Measurements from ENCODE around the gene ZFYVE28.
"Not testable (repeated sequence)": the region's sequence is repeated elsewhere in the genome, so short reads cannot be mapped to it uniquely, and the experiment has no call there.

ZFYVE28 gene

DNA sequence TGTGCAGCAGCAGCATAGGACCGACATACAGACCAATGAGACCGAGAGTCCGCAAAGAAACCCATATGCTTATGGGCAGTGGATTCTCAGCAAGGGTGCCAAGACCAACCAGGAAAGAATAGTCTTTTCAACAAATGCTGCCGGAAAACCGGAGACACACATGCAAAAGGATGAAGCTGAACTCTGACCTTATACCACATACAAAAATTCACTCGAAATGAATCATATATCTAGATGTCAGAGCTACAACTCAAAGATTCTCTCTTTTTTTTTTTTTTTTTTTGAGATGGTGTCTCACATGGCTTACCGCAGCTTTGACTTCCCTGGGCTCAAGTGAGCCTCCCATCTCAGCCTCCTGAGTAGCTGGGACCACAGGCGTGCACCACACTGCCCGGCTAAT, 140.5 kb downstream of the ZFYVE28 start:
- H3K27me3 ChIP-seq, result peaks cover 6% of the 10 kb centered on the region
- H3K9me3 ChIP-seq, result no peaks in the 10 kb centered on the region
- TF ChIP-seq, protein P1, sequence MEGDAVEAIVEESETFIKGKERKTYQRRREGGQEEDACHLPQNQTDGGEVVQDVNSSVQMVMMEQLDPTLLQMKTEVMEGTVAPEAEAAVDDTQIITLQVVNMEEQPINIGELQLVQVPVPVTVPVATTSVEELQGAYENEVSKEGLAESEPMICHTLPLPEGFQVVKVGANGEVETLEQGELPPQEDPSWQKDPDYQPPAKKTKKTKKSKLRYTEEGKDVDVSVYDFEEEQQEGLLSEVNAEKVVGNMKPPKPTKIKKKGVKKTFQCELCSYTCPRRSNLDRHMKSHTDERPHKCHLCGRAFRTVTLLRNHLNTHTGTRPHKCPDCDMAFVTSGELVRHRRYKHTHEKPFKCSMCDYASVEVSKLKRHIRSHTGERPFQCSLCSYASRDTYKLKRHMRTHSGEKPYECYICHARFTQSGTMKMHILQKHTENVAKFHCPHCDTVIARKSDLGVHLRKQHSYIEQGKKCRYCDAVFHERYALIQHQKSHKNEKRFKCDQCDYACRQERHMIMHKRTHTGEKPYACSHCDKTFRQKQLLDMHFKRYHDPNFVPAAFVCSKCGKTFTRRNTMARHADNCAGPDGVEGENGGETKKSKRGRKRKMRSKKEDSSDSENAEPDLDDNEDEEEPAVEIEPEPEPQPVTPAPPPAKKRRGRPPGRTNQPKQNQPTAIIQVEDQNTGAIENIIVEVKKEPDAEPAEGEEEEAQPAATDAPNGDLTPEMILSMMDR (IDR thresholded peaks at IDR 0.05), result no peak
- H3K4me1 ChIP-seq (ENCODE audit: control insufficient read depth in 1 of 2, insufficient read depth in 1 of 2, low read depth in 1 of 2, low read length in 1 of 2), result no peaks in the 10 kb centered on the region
- H3K4me3 ChIP-seq (ENCODE audit: low read depth in 1 of 2, low read length in 1 of 2), result no peak overlapping the region
- no peaks in the 10 kb centered on the region for H3K36me3 ChIP-seq
- no peak overlapping the region for H3K27ac ChIP-seq

DNA sequence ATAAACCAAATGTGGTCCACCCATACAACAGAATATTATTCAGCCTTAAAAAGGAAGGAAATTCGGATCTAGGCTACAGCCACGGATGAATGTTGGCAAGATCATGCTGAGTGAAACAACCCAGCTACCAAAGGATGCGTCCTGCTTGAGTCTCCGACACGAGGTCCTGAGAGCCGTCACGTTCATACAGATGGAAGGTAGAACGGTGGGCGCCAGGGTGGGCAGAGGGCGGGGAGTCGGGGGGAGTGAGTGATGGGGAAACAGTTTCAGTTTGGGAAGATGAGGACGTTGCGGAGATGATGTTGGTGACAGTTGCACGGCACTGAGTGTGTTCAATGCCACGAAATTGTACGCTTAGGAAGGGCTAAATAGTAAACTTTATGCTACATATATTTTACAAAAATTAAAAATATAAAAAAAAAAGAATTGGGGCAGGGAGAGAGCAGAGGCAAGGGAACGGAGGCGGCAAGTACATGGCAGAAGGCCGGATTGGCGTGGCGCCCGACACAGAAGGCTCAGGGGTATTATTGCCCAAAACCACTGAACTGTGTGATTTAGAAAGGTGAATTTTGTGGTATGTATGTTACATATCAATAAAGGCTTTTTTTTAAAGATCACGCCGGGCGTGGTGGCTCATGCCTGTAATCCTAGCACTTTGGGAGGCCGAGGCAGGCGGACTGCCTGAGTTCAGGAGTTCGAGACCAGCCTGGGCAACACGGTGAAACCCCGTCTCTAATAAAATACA, 141.7 kb downstream of the ZFYVE28 start:
- Histone ChIP-seq H3K27ac (no peak overlapping the region), H3K4me1 (ENCODE audit: control insufficient read depth in 1 of 2, insufficient read depth in 1 of 2, low read depth in 1 of 2, low read length in 1 of 2) (no peaks in the 10 kb centered on the region), H3K9me3 (no peaks in the 10 kb centered on the region), H3K27me3 (peaks cover under 1% of the 10 kb centered on the region), H3K4me3 (ENCODE audit: low read depth in 1 of 2, low read length in 1 of 2) (no peak overlapping the region), H3K36me3 (no peaks in the 10 kb centered on the region)
- TF ChIP-seq, protein P1 (IDR thresholded peaks at IDR 0.05), result no peak

DNA sequence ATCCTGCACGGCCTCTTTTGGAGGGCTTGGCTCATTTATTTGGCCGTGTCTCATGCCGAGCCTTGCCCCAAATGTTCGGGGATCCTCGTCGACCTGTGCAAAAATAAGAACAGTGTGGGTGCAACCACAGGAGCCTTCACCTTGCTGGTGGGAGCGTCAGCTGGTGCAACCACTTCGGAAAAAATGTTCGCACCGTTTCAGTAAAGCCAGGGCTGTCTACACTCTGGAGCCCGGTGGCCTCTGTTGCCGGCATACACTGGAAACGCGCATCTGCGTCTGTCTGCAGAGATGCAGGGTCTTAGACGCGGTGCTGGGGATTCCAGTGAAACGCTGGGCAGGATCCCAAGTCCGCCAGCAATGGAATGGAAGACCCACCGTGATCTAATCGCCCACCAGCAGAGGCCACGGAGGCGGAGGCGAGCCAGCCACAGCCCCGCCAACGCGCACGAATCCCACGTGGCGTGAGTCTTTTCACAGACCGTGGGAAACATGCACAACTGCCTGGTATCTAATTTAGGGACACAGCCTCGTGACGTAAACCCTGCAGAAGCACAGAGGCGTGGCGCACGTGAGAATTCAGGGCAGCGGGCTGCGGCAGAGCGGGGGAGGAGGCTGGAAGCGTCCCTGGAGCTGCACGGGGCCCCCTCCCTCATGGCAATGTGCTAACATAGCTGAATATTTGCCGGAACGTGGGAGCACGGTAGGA, 142.7 kb downstream of the ZFYVE28 start:
- Histone ChIP-seq H3K4me3 (ENCODE audit: low read depth in 1 of 2, low read length in 1 of 2) (no peak overlapping the region), H3K4me1 (ENCODE audit: control insufficient read depth in 1 of 2, insufficient read depth in 1 of 2, low read depth in 1 of 2, low read length in 1 of 2) (no peaks in the 10 kb centered on the region), H3K27ac (no peak overlapping the region), H3K36me3 (no peaks in the 10 kb centered on the region), H3K9me3 (no peaks in the 10 kb centered on the region), H3K27me3 (no peaks in the 10 kb centered on the region)
- TF ChIP-seq, protein P1 (IDR thresholded peaks at IDR 0.05), result no peak

DNA sequence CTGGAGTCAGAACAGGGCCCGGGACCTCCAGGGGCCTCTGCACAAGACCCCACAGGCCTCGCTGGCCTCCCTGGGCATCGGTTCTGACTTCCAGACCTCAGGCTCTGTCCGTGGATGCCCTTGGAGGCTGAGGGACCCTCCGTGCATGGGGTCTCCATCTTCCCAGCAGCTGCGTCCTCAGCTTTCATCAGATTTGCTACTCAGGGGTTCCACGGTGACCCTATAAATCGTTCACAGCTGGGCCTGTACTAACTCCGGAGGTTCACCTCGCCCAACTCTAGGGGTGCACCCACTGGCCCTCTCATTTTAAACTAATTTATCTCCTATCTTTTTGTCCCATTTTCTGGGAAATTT, 143.4 kb downstream of the ZFYVE28 start:
- not testable (repeated sequence) for H3K27ac ChIP-seq; H3K4me3 ChIP-seq (ENCODE audit: low read depth in 1 of 2, low read length in 1 of 2); H3K9me3 ChIP-seq; H3K36me3 ChIP-seq; H3K27me3 ChIP-seq; H3K4me1 ChIP-seq (ENCODE audit: control insufficient read depth in 1 of 2, insufficient read depth in 1 of 2, low read depth in 1 of 2, low read length in 1 of 2)

DNA sequence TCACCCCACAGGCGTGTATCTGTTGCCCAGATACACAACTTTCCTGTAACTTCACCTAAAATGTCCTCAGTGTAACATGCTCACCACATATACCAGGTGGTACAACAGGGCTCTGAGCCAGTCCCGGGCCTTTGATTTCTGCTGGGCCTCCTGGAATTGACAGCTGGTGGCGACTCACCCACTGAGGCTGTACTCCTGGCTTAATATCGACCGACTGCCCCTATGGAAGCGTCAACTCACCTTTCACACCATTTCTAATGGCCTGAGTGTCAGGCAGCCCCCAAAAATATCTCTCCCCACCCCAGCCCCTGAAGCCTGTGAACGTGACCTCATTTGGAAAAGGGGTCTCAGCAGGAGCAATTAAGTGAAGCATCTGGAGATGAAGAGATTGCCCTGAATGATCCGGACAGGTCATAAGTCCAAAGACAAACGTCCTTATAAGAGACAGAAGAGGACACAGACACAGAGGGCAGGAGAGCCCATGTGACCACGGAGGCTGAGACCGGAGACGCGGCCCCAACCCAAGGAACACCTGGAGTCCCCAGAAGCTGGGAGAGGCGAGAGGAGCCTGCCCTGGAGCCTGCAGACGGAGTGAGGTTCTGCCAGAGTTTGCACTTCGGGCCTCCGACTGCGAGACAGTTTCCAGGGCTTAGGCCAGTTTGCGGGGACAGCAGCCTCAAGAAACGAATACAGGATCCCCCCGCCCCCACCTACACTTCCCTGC, 144.0 kb downstream of the ZFYVE28 start:
- TF ChIP-seq, protein P1 (IDR thresholded peaks at IDR 0.05), result no peak
- Histone ChIP-seq H3K9me3 (no peaks in the 10 kb centered on the region), H3K27ac (no peak overlapping the region), H3K4me3 (ENCODE audit: low read depth in 1 of 2, low read length in 1 of 2) (no peak overlapping the region), H3K36me3 (no peaks in the 10 kb centered on the region), H3K27me3 (no peaks in the 10 kb centered on the region), H3K4me1 (ENCODE audit: control insufficient read depth in 1 of 2, insufficient read depth in 1 of 2, low read depth in 1 of 2, low read length in 1 of 2) (no peaks in the 10 kb centered on the region)

Data from neutrophil (primary cell).